ENCODE results near the gene TSACC.
"Not testable (repeated sequence)": the region's sequence is repeated elsewhere in the genome, so short reads cannot be mapped to it uniquely, and the experiment has no call there.

The TSACC gene

DNA sequence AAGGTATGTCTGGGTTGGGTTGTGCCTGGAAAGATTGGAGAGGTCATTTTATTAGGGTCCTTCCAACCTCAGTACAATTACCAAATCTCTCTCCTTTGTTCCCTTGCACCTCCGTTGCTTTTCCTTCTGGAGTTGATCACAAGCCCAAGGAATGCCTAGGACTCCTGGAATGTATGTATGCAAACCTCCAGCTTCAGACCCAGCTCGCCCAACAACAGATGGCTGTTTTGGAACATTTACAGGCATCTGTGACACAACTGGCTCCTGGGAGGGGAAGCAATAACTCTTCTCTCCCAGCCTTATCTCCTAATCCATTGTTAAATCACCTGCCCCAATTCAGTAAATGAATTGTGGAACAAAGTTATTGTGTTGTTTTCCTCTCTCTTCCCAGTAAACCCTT lies 8.3 kb downstream of the TSACC start:
- DNase-seq: peak; percentile 59

DNA sequence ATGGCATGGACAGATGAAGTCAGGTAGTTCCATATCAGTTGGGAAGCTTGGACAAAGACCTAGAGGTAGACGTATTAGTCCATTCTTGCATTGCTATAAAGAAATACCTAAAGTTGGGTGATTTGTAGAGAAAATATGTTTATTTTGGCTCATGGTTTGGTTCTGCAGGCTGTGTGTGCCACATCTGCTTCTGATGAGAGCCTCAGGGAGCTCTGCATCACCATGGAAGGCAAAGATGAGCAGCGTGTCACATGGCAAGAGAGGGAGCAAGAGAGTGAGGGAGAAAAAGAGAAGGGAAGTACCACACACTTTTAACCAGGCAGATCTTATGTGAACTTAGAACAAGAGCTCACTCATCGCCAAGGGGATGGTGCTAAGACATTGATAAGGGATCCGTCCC lies 9.0 kb downstream of the TSACC start:
- peak; percentile 75 for DNase-seq

DNA sequence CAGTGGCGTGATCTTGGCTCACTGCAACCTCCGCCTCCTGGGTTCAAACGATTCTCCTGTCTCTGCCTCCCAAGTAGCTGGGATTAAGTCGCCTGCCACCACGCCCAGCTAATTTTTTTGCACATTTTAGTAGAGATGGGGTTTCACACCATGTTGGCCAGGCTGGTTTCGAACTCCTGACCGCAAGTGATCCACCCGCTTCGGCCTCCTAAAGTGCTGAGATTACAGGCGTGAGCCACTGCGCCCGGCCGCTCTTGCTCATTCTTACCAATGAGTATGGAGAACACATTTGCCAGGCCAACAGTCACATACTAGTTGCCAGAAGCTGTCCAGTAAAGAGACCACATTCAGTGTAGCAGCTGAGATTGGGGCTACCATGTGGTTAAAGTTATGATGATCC lies 14.2 kb downstream of the TSACC start:
- DNase-seq: not testable (repeated sequence)

DNA sequence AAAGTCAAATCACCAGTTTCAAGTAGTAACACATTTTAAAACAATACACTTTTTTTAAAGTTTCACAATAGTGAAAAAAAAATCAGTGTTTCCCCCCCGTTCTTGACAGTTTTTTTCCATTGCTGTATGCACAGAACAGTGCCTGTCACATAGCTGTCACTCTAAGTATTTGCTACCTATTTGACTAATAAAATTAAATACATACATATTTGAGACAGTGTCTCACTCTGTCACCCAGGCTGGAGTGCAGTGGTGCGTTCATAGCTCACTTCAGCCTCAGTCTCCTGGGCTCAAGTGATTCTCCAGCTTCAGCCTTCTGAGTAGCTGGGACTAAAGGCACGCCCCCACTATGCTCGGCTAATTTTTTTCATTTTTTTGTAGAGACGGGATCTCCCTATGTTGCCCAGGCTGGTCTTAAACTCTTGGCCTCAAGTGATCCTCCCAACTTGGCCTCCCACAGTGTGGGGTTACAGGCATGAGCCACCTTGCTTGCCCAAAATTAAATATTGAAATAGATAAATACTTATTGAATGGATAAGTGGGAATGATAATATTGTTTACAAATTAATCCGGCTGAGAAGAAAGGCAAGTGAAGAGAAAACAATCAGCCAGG lies 18.0 kb downstream of the TSACC start:
- DNase-seq: no peak

DNA sequence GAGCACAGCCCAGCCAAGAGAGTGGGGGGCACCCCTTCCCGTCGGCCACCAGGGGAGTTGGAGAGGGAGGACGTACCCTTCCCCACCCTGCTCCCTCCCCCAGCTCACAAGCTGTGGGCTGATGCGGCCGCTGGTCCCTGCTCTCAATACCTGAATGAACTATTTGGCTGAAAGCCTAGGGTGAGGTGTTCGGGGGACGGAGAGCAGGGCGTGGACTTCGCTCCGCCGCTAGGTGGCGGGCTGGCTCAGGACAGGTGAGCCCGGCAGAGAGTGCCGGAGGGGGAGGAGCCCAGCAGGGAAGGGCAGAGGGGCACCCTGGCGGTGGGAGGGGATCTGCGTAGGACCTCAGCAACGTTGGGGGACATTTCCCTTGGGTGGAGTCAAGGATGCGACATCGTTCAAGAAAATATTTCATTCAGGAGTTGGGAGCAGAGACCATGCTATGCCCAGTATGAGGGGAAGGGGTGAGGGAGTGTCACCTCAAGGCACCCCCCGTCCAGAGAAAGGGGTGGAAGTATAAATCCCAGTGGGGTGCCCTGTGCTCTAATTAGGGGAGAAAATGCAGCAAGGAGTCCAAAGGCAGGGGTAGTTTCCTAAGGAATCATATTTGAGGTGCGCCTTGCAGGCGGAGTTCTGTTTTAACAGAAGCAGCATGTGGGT lies 18.7 kb downstream of the TSACC start:
- peak; percentile 12 for DNase-seq

DNA sequence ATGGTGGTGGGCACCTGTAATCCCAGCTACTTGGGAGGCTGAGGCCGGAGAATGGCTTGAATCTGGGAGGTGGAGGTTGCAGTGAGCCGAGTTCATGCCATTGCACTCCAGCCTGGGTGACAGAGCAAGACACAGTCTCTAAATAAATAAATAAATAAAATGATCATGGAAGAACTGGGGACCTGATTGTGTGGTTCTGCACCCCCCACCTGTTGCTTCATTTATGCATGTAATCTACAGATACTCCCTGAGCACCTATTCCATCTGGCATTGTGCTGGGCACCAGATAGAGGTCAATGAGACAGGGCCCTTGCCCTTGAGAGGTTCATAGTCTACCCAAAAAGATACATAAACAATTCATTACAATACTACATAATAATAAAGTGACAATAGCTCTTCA lies 19.7 kb downstream of the TSACC start:
- no peak for DNase-seq

DNA sequence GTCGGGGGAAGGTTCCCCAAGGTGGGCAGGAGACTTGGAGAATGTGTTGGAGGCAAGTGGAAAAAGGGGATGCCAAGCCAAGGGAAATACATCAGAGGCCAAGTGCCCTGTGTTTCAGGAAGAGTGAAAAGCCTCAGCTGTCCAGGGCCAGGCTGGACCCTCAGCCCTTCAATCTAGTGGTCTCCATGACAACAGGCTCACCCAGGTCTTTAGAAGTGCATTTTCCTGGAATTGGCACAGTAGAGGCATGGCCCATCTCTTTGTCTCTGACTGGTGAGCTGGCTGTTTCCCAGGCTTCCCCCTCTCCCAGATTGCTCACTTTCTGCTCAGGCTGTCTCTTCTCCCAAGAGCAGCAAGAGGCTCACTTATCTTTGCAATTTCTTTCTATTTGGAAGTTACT lies 20.3 kb downstream of the TSACC start:
- no peak for DNase-seq

DNA sequence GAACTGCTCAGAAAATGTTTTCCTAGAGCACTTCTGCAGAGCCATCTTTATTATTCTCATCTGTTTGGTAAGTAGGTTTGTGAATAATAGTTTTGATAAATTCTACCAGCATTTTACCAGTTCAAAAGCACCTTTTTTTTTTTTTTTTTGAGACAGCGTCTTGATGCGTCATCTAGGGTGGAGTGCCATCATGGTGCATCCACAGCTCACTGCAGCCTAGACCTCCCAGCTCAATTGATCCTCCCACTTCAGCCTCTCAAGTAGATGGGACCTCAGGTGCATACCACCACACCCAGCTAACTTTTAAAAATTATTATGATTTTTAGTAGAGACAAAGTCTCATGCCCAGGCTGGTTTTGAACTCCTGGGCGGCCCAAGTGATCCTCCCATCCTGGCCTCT lies 20.9 kb downstream of the TSACC start:
- DNase-seq: no peak

DNA sequence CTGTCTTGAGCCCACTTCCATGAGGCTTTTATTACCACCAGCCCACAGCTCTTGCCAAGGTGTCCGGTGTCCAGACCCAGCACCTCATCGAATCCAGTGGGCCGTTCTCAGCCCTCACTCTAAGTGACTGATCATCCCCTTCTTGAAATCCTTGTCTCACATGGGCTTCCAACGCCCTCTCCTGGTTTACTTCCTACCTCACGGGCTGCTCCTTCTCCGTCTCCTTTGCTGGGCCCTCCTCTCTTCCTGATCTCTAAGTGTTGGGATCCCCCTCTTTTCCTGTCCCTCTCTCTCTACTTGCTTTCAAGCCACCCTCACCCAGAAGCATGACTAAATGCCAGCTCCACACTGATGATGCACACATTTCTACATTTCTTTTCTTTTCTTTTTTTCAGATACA lies 21.6 kb downstream of the TSACC start:
- DNase-seq: peak; percentile 24

DNA sequence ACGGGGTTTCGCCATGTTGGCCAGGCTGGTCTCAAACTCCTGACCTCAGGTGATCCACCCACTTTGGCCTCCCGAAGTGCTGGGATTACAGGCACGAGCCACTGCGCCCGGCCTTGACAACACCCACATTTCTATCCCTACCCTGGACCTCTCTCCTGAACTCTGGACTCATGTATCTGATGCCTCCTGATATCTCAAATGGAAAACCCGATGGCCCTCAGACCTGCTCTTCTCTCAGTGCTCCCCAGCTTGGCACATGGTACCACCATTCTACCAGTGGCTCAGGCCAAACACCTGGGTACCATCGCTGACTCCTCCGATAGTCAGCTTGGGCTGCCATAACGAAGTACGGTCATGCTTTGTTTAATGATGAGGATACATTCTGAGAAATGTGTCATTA lies 22.2 kb downstream of the TSACC start:
- DNase-seq: no peak

DNA sequence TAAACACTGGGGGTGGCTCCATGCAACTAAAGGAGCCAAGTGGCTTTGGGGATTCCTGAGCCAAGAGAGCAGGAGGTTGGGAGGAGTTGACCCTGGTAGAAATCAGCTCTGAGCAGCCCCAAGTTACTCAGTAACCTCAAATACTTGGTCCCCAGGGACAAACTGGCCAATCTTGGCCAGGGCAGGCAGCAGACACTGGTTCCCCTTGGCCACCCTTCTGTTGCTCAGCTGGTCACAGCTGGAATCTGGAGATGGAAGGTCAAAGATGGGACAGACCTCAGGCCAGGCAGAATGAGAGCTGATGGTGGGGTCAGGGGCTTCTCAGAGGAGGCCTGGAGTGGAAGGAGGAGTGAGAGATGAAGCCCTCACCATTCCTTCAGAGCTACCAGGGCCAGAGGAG lies 27.4 kb downstream of the TSACC start:
- no peak for DNase-seq

DNA sequence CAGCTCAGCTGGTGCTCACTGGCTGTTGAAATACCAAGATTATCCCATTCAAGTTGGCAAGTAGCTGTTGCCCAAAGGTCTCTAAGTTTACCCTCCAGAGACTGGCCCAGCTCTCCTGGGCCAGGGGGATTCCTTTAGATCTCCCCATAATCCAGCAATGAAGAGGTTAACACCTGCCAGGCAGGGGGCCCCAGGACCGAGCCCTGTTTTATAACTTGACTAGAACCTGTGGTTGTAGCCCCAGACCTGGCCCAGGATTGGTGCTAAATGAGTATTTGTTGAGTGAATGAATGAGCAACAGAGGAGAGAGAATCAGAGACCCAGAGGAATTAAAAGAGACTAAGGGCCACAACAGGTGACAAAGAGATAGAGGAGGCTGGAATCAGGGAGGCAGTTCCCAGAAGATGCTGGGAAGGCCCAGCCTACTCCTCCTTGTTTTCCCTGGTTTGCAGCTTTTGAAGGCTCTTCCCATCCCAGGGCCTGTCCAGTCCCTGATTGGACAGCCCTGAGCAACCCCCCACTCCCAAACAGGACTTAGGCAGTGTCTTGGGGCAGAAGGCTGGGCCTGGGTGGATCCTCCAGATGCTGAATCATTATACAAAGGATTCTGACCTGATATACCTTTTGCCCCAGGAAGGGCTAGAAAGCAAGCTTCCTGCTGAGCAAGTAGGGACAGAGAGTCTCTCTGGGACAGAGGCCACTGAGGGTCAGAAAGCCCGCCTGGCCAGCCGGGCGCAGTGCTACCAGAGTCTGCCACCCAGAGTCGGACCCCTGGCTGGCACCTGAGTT lies 28.2 kb downstream of the TSACC start:
- DNase-seq: no peak

DNA sequence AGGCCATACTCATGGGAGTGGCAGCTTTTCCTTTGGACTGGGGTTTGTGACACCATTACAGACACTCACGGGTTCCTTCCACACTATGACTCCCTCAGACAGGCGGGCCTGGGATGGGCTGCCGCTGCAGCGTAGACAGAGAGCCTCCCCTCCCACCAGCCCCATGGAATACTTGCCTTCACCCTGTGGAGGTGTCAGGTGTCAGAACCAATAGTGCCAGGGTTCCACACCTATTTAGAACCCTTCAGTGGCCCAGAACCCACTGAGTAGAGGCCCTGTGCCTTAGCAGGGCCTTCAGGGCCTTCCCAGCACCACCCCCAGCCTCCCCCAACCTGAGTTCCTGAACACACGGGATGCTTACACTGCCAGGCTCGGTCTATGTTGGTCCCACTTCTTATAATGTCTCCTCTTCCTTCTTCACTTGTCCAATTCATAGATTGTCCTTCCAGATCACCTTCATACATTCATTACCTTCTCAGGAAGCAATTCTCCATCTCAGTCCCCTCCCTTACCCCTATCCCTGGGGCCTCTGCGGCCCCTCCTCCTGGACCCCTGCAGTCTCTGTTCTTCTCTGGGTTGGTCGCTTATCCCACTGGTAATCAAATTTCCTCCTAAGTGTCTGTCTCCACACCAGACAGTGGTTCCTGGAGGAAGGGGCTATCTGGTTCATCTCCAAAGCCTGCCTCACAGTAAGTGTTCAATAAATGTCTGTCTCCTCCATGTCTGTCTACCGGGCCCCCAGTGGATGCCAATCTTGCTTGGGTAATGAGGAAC lies 29.2 kb downstream of the TSACC start:
- no peak for DNase-seq

DNA sequence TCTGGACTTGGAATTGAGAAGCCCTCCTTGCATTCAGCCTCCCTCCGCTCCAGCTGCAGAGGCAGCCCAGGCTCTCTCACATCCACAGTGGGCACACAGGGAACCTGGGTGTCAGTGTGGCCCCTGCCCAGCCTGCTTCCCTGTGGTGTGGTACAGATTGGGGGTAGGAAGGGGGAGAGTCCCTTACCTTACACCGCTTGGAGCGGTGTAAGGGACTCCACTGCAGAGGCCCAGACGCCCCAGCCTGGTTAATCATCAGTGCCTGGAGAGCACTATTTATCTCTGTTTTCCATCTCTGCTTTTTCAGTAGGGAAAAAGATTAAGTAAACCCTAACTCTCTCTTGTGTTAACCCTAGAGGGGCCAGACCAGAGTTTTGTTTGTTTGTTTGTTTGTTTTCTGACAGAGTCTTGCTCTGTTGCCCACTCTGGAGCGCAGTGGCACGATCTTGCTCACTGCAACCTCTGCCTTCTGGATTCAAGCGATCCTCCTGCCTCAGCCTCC lies 29.9 kb downstream of the TSACC start:
- DNase-seq: no peak

DNA sequence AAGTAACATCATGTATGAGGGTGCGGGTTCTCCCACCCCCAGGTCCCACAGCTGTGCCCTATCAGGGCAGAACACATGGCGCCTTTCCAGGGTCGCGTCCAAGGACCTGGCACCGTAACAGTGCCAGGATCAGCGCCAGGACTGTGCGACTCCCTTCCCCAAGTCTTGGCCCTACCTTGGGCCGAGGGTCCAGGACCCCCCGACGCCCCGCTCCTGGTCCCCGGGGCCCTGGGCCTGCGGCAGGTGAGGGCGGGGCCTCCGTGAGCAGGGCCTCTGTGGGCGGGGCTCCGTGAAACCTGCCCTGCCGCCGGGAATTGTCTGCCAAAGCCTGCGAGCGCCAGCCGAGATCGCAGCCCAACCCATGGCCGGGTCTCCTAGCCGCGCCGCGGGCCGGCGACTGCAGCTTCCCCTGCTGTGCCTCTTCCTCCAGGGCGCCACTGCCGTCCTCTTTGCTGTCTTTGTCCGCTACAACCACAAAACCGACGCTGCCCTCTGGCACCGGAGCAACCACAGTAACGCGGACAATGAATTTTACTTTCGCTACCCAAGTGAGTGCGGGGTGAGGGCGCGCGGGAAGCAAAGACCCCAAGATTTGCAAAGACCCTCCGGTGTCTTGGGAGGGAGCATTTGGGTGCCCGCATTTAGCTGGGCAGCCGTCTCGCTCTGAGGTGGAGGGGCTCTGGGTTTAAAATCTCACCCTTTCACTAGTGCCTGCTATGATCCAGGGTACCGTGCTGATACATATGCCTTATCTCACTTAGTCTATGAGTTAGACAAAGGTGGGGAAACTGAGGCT lies 30.8 kb downstream of the TSACC start, which contains the start of gene RHBG:
RHBG (plus strand) TSS at position 323 of the 796 bp plus-strand sequence; CDS start at position 362, 39 bp downstream.
- peak; percentile 18 for DNase-seq

DNA sequence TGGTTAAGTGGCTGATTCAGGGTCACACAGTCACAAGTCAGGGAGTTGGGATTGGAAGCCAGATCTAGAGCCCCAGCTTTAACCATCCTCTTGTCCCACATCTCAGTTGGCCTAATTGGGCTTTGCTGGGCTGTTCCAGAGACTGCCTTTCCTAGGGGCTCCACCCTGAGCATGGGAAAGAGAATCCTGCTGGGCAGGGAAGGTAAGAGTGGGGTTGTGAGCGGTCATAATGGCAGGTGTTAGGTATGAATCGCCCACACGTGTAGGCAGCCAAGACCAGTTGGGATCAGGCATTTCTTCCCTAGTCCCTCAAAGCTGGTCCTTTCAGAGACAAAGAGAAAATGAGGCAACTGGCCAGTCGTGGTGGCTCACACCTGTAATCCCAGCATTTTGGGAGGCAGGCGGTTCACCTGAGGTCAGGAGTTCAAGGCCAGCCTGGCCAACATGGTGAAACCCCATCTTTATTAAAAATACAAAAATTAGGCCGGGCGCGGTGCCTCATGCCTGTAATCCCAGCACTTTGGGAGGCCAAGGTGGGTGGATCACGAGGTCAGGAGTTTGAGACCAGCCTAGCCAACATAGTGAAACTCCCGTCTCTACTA lies 31.5 kb downstream of the TSACC start:
- DNase-seq: not testable (repeated sequence)

DNA sequence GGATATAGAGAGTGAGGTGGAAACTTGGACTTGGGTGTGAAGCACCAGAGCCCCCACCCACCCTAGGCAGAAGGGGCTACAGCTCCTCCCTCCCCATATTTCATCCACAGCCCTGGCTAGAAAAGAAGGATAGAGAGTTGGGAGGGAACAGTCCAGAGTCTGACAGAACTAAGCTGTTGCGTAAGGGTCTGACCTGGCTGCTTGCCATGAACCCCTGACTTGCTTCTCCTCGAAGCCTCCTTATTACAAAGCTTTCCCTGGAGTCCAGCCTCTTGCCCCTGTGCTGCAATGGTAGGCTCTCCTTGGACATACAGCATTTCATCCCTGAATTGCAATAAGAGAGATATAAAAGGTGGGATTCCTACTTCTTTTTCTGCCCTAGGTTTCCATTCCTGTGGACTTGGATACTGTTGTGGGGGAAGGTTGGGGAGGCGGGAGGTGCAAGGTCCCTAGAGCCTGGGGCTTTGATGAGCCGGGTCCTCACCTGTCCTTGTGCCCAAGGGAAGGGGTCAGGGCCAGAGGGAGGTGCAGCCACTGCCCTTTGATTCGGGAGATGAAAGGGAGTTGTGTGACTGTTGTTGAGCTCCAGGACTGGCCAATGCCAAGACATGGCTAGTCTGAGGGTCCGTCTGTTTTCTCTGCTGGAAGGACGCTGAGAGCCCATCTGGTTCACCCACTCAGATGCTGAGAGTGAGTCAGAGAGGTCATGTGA lies 33.4 kb downstream of the TSACC start:
- no peak for DNase-seq

DNA sequence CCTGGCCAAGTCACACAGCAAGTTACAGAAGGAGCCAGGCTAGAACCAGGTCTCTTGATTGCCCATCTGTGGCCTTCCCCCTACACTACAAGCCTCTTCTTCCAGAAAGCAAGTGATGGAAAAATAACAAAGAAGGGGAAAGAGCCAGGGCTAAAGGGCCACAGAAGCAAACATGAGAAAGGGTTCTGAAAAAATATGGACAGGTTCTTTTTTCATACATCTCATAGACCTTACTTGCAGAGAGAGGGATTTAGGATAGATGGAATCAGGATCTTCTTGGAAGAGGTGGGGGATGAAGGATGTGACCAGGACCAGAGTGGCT lies 33.9 kb downstream of the TSACC start:
- DNase-seq: no peak

DNA sequence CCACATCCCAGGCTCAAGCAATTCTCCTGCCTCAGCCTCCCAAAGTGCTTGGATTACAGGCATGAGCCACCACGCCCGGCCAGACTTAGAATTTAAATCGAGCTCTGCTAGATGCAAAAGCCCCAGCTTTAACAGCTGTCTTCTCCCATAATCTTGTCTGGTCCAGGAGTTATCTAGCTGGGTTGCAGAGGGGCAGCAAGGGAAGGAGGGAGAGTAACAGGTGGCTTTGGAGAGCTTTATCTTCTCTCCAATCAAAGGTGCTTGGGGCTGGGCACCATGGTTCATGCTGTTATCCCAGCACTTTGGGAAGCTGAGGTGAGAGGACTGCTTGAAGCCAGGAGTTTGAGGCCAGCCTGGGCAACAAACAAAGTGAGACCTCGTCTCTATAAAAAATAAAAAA lies 34.5 kb downstream of the TSACC start:
- DNase-seq: no peak

DNA sequence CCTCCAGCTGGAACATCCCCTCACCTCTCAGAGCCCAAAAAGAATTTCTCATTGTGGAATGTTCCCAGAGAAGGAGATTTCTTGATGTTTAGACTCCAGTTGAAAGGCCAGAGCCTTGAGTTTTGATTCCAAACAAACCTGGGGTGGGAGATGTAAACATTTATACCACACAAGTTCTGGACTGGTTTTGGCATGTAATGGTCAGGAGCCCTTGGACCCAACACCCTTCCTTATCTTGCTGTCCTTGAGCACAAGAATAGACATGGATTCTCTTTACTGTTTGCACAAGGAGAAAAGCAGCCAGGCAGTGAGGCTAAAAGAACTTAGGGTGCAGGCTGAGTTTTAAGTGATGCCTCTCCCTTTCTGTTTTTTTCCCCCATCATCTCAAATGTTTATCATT lies 35.2 kb downstream of the TSACC start:
- no peak for DNase-seq

DNA sequence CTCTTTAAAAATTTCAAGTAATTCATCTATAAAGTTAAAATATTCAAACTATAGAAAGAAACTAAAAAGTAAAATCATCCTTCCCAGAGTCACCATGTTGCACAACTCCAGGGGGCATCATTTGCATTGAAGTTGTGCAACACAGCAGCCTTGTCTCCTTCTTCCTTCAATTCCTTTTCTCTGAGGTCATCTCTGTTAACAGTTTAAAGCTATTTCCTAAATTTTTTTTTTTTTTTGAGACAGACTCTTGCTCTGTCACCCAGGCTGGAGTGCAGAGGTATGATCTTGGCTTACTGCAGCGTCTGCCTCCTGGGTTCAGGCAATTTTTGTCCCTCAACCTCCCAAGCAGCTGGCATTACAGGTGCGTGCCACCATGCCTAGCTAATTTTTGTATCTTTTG lies 37.8 kb downstream of the TSACC start:
- DNase-seq: peak; percentile 21
